Hematopoietic multipotent progenitor cell treated with erythropoietin and hydrocortisone succinate and interleukin-3 and kit ligand, for 8 days (in vitro differentiated cells): ENCODE results near the gene FAM221A.
"Not testable (repeated sequence)": the region's sequence is repeated elsewhere in the genome, so short reads cannot be mapped to it uniquely, and the experiment has no call there.

Experiments
- DNase-seq: peaks from one replicate; pipeline ENCODE4 v3.0.0-alpha.2; 2015

FAM221A gene

GRCh38 chr7:23679898-23680413 lies at the start of gene FAM221A:
TSS of gene FAM221A (plus strand) at chr7:23680199. CDS start at chr7:23680219, 20 bp downstream.
- DNase-seq: peak; percentile 73

GRCh38 chr7:23633417-23633816 lies 46.6 kb upstream of the FAM221A start:
- DNase-seq: no peak

- no peak for DNase-seq
These were observed 34.2 kb upstream of the FAM221A start for GRCh38 chr7:23645822-23646221.

- no peak for DNase-seq
These were observed 26.1 kb upstream of the FAM221A start for GRCh38 chr7:23653942-23654341.

GRCh38 chr7:23654508-23654907 lies 25.5 kb upstream of the FAM221A start:
- DNase-seq: peak; percentile 60

GRCh38 chr7:23655433-23655832 lies 24.6 kb upstream of the FAM221A start:
- DNase-seq: no peak

GRCh38 chr7:23658831-23659427 lies 21.1 kb upstream of the FAM221A start:
- DNase-seq: no peak

- no peak for DNase-seq
These were observed 18.6 kb upstream of the FAM221A start for GRCh38 chr7:23661385-23661784.

GRCh38 chr7:23662124-23662983 lies 17.6 kb upstream of the FAM221A start:
- no peak for DNase-seq

GRCh38 chr7:23662984-23663313 lies 17.1 kb upstream of the FAM221A start:
- no peak for DNase-seq

- no peak for DNase-seq
These were observed 15.9 kb upstream of the FAM221A start for GRCh38 chr7:23664122-23664521.

- DNase-seq: no peak
These were observed 8.0 kb upstream of the FAM221A start for GRCh38 chr7:23672033-23672432.

GRCh38 chr7:23680414-23681405 lies 711 bp downstream of the FAM221A start:
- DNase-seq: peak; percentile 53

- not testable (repeated sequence) for DNase-seq
These were observed 4.0 kb downstream of the FAM221A start for GRCh38 chr7:23684041-23684440.

GRCh38 chr7:23685731-23686130 lies 5.7 kb downstream of the FAM221A start:
- DNase-seq: no peak

- DNase-seq: no peak
These were observed 7.0 kb downstream of the FAM221A start for GRCh38 chr7:23687011-23687410.

GRCh38 chr7:23689165-23689564 lies 9.2 kb downstream of the FAM221A start:
- DNase-seq: no peak

GRCh38 chr7:23691320-23691719 lies 11.3 kb downstream of the FAM221A start:
- no peak for DNase-seq

GRCh38 chr7:23693224-23693623 lies 13.2 kb downstream of the FAM221A start:
- DNase-seq: no peak

GRCh38 chr7:23696916-23697441 lies 17.0 kb downstream of the FAM221A start:
- DNase-seq: peak; percentile 77

GRCh38 chr7:23698822-23699221 lies 18.8 kb downstream of the FAM221A start:
- no peak for DNase-seq

GRCh38 chr7:23700046-23700445 lies 20.0 kb downstream of the FAM221A start:
- DNase-seq: no peak
